GM18517 (cell line): Measurements from ENCODE around the gene FJX1.
"Not testable (repeated sequence)": the region's sequence is repeated elsewhere in the genome, so short reads cannot be mapped to it uniquely, and the experiment has no call there.

Experiments
- ATAC-seq: cut with Tn5 transposase; IDR thresholded peaks from one replicate; pipeline ENCODE4 v1.9.1; 2021; ENCODE audit warnings: mild to moderate bottlenecking, moderate library complexity; ENCODE audit not compliant: unreplicated experiment

Gene FJX1

GRCh38 chr11:35663408-35663702 is 45.1 kb downstream of the FJX1 start:
- no peak for ATAC-seq

GRCh38 chr11:35664977-35665441 is 46.7 kb downstream of the FJX1 start:
- no peak for ATAC-seq

- ATAC-seq: no peak
Observed at GRCh38 chr11:35667257-35667656, 49.0 kb downstream of the FJX1 start.

- ATAC-seq: not testable (repeated sequence)
Observed at GRCh38 chr11:35668350-35668749, 50.1 kb downstream of the FJX1 start.
